Heart left ventricle (tissue), 16 donors: ENCODE measurements around the gene TIAL1. TPM values are rescaled to one million over a fixed set of nuclear protein-coding genes. Genes with fewer than 3 reads are reported as not detected.

ENCODE experiments used
- ATAC-seq, 4 donors: fragments of 200-7000 bp; cut with Tn5 transposase; one replicate each; pipeline ENCODE4 v1.9.1; 2020 to 2022; ENCODE audit warnings: moderate library complexity in 4 of 4, mild to moderate bottlenecking in 3 of 4, moderate number of reproducible peaks in 1 of 4
- DNase-seq, 5 donors: peaks; one replicate each; pipeline ENCODE4 v3.0.0-alpha.2; 2020
- H3K27ac ChIP-seq, 12 donors: fragments of 200-600 bp; sonication (generic) in 4 of 12; one replicate each; pipeline versions ENCODE4 v1.5.0 to v1.8.0; 2016 to 2022; ENCODE audit warnings: mild to moderate bottlenecking in 2 of 12
- H3K27me3 ChIP-seq, 9 donors: fragments of 200-600 bp; sonication (generic) in 2 of 9; one replicate each; pipeline versions ENCODE4 v1.5.1 to v1.8.0; 2016 to 2022; ENCODE audit warnings: mild to moderate bottlenecking in 3 of 9
- H3K36me3 ChIP-seq, 9 donors: fragments of 200-600 bp; sonication (generic) in 2 of 9; one replicate each; pipeline versions ENCODE4 v1.5.0 to v1.8.0; 2018 to 2022; ENCODE audit warnings: mild to moderate bottlenecking in 2 of 9
- H3K4me1 ChIP-seq, 12 donors: fragments of 200-600 bp; sonication (generic) in 4 of 12; one replicate each; pipeline versions ENCODE4 v1.5.0 to v1.8.0; 2016 to 2022; ENCODE audit warnings: mild to moderate bottlenecking in 3 of 12
- H3K4me3 ChIP-seq, 12 donors: fragments of 200-600 bp; sonication (generic) in 4 of 12; one replicate each; pipeline versions ENCODE4 v1.5.0 to v1.8.0; 2017 to 2022; ENCODE audit warnings: mild to moderate bottlenecking in 9 of 12, moderate library complexity in 4 of 12
- H3K9me3 ChIP-seq, 12 donors: fragments of 200-600 bp; sonication (generic) in 4 of 12; one replicate each; pipeline versions ENCODE4 v1.5.0 to v1.8.0; 2016 to 2022; ENCODE audit warnings: mild to moderate bottlenecking in 1 of 12
- POLR2A ChIP-seq, 2 donors: fragments of 450-650 bp; IDR thresholded peaks; one replicate each; pipeline ENCODE4 v1.6.1; 2017; ENCODE audit warnings: antibody characterized with exemption in 2 of 2, mild to moderate bottlenecking in 2 of 2, moderate library complexity in 2 of 2
- WGBS, 4 donors: extraction: QIAGEN DNeasy Blood & Tissue Kit in 2 of 4; methylation state at CpG; one replicate each; pipeline versions ENCODE4 v1.1.5 to v1.1.7; 2013 to 2018; 5-methylcytosine and 5-hydroxymethylcytosine counted together
- intact Hi-C, 10 donors: fragments of 100-400 bp; cut with DNase I; formaldehyde crosslinking; loops; one replicate each; pipeline versions ENCODE4 v1.11.1 to v1.14.2; 2022
- polyA plus RNA-seq, 2 donors: library from polyadenylated mRNA; stranded (reverse); fragments of 200-250 nt; gene quantifications; one replicate each; pipeline ENCODE4 v1.2.3, GENCODE V29; 2013
- total RNA-seq, 9 donors: library from RNA; depleted of rRNA in 2 of 9; stranded (reverse); fragments of >200 nt in 2 of 9; fragmentation: NEBNext Ultra II Directional in 3 of 9; extraction: Animal tissue kit (Norgen Biotek cat#: 25700) in 3 of 9; gene quantifications; one replicate each; pipeline versions ENCODE4 v1.1.0 to v1.2.4, GENCODE V29; 2016 to 2023
- TF ChIP-seq, protein P1 (sequence below), 12 donors: fragments of 200-600 bp; sonication (generic) in 4 of 12; IDR thresholded peaks; one replicate each; pipeline versions ENCODE4 v1.5.0 to v1.8.0; 2018 to 2022; ENCODE audit warnings: antibody characterized with exemption in 12 of 12, mild to moderate bottlenecking in 5 of 12
- donor health status: ischemic (EF 13 %, LVEDD 7.1; RV severe dilation, severe dysfunction).
- donor health status: healthy with polysubstance abuse.
- donor health status: DM: no; HTN: yes; CAD: no.
- donor health status: DM: no; HTN: no; CAD: no.
- donor health status: ischemic (EF 25% LVEDD 6.9; RV normal size, moderate dysfunction).
- donor health status: ischemic (EF 25% LVEDD 5.7; RV mildly dilated, moderate dysfunction).
- donor health status: healthy.
- donor health status: DM: yes; HTN: yes; CAD: no.
- donor health status: ischemic (EF 35%, LVEDD 5.7; RV mildly dilated, moderate dysfunction).
- donor health status: nonischemic (EF 11% LVEDD 7.7; RV severe dilation, severe dysfunction).
- donor health status: DM: yes; HTN: yes; CAD: no.
- donor health status: PGD.
- donor health status: ischemic (EF 29% LVEDD 5.4; RV normal size, mild dysfunction).
- donor health status: nonischemic (EF 23%, LVEDD 6.1; RV moderate dilation, normal function).

TIAL1 gene
- total and polyA plus RNA-seq, 11 donors: 24.8 to 86.3 (median 65.2) TPM

DNA sequence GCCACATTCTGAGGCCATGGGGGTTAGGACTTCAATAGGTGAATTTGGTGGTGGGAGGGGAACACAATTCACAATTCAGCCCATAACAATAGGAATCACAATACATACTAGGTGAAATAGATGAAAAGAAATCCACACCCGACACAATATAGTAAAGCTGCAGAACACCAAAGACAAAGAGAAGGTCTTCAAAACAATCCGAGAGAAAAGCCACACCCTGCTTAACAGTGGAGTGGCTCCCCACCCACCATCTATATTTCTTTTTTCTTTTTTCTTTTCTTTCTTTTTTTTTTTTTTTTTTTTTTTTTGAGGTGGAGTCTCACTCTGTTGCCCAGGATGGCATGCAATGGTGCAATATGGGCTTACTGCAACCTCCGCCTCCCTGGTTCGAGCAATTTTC, 14.7 kb upstream of the TIAL1 start:
- no peak for DNase-seq

DNA sequence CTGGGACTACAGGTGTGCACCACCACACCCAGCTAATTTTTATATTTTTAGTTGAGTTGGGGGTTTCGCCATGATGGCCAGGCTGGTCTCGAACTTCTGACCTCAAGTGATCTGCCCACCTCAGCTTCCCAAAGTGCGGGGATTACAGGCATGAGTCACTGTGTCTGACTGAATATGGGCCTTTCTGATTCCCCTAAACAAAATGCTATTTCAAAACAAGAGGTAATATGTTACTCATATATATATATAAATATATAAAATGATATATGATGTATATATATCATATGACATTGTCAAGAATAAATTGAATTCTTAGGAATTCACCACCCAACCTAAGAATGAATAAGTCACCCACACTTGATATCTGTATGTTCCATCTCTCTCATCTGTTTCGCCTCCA, 12.8 kb upstream of the TIAL1 start:
- Histone ChIP-seq H3K9me3 (no peaks in the 10 kb centered on the region), H3K27ac (no peak overlapping the region), H3K27me3 (no peaks in the 10 kb centered on the region), H3K36me3 (no peaks in the 10 kb centered on the region), H3K4me3 (no peak overlapping the region), H3K4me1 (peaks cover 0 to 3% (median 0%) of the 10 kb centered on the region in 12 donors)
- ATAC-seq (no peak), DNase-seq (no peak)
- WGBS, 4 donors: 95 to 97% (median 96%) methylated on average over 4 of the region's 4 CpGs
- intact Hi-C loops: loop anchor here in 7 of 10 donors (2.0 to 10.0 kb wide), 8 partner anchors 38 to 255 kb away; partner anchors contain the start of genes BAG3 (in 1 of the 7) and INPP5F (in 1 of the 7)
- TF ChIP-seq, protein P1, sequence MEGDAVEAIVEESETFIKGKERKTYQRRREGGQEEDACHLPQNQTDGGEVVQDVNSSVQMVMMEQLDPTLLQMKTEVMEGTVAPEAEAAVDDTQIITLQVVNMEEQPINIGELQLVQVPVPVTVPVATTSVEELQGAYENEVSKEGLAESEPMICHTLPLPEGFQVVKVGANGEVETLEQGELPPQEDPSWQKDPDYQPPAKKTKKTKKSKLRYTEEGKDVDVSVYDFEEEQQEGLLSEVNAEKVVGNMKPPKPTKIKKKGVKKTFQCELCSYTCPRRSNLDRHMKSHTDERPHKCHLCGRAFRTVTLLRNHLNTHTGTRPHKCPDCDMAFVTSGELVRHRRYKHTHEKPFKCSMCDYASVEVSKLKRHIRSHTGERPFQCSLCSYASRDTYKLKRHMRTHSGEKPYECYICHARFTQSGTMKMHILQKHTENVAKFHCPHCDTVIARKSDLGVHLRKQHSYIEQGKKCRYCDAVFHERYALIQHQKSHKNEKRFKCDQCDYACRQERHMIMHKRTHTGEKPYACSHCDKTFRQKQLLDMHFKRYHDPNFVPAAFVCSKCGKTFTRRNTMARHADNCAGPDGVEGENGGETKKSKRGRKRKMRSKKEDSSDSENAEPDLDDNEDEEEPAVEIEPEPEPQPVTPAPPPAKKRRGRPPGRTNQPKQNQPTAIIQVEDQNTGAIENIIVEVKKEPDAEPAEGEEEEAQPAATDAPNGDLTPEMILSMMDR (IDR thresholded peaks at IDR 0.05): no peak
- no peak for TF ChIP-seq POLR2A (IDR thresholded peaks at IDR 0.05)

More for the DNA sequence above, 14.7 kb upstream of the TIAL1 start:
- Histone ChIP-seq H3K4me3 (no peak overlapping the region), H3K27me3 (no peaks in the 10 kb centered on the region), H3K4me1 (peaks cover 0 to 3% (median 0%) of the 10 kb centered on the region in 12 donors), H3K27ac (no peak overlapping the region), H3K9me3 (no peaks in the 10 kb centered on the region), H3K36me3 (no peaks in the 10 kb centered on the region)
- TF ChIP-seq, protein P1 (IDR thresholded peaks at IDR 0.05): no peak
- no peak for TF ChIP-seq POLR2A (IDR thresholded peaks at IDR 0.05)
- 69 to 72% (median 70%) methylated on average over 4 of the region's 4 CpGs for WGBS, 4 donors
- intact Hi-C loops: loop anchor here in 3 of 10 donors (5.0 to 10.0 kb wide), 2 partner anchors 243 to 246 kb away; no protein-coding TSS in a partner anchor
- ATAC-seq: no peak

DNA sequence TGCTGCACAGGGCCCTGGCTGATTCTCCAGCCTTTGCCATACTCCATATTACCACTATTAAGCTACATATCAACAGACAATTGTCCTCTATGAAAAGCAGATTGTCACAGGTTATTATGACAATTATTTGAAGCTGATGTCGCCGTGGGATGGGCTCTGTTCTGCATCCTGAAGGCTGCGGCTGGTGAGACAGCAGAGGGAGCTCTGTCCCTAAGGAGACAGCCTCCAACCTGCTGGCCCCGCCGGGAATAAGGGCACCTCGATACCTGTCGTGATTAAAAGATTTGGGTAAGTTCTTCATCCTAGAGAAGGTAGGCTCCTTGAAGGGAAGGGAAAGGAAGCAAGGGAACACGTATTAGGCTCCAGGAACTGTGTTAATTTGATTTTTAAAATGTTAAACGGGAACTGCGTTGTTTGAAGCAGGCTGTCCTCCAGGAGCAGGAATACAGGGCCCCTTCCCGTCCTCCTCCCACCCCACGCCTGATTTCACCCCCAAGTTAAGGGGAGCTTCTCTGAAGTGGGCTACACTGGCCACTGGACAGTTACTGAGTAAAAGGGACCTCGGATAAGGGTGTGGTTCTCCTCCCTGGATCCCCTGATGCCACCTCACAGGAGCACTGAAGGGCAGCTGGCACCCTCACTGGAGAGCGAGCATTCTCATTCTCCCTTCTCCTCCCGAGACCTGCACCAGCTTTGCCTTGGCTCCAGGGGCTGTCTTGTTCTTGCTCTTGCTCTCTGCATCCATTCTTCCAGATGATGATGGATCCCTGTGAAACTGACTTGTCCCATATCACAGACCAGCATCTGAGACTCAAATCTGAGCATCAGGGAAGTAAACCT, 11.8 kb upstream of the TIAL1 start:
- no peaks in the 10 kb centered on the region for H3K9me3 ChIP-seq
- H3K27ac ChIP-seq: no peak overlapping the region
- TF ChIP-seq, protein P1 (IDR thresholded peaks at IDR 0.05): peak; percentile 37 to 76 (median 63)
- no peak for TF ChIP-seq POLR2A (IDR thresholded peaks at IDR 0.05)
- ATAC-seq (peak; percentile 77 to 94 (median 86)), DNase-seq (peak; percentile 27 to 74 (median 46))
- H3K4me1 ChIP-seq: peaks cover 0 to 3% (median 0%) of the 10 kb centered on the region in 12 donors
- WGBS, 4 donors: 16 to 24% (median 20%) methylated on average over 15 of the region's 15 CpGs
- intact Hi-C loops: loop anchor here in 8 of 10 donors (1.0 to 10.0 kb wide), 9 partner anchors 39 to 256 kb away; partner anchors contain the start of genes BAG3 (in 1 of the 8) and INPP5F (in 1 of the 8)
- no peaks in the 10 kb centered on the region for H3K36me3 ChIP-seq
- no peaks in the 10 kb centered on the region for H3K27me3 ChIP-seq
- H3K4me3 ChIP-seq: peak overlapping the region in 2 of 12 donors; percentile 14 to 16

DNA sequence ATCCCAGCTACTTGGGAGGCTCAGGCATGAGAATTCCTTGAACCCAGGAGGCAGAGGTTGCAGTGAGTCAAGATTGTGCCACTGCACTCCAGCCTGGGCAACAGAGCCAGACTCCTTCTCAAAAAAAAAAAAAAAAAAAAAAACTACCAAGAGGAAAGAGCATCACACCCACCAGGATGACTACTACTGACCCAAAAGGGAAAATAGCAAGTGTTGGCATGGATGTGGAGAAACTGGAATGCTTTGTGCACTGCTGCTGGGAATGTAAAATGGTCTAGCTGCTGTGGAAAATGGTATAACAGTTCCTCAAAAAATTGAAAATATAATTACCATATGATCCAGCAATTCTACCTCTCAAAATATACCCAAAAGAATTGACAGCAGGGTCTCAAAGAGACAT, 7.7 kb upstream of the TIAL1 start:
- DNase-seq (no peak), ATAC-seq (no peak)
- Histone ChIP-seq H3K4me1 (peaks cover 0 to 3% (median 0%) of the 10 kb centered on the region in 12 donors), H3K27ac (no peak overlapping the region), H3K4me3 (no peak overlapping the region), H3K9me3 (no peaks in the 10 kb centered on the region), H3K36me3 (no peaks in the 10 kb centered on the region), H3K27me3 (no peaks in the 10 kb centered on the region)
- intact Hi-C loops: loop anchor here in 6 of 10 donors (5.0 to 10.0 kb wide), 5 partner anchors 80 to 407 kb away; partner anchors contain the start of gene INPP5F (in 1 of the 6)
- TF ChIP-seq, protein P1 (IDR thresholded peaks at IDR 0.05): no peak
- TF ChIP-seq POLR2A (IDR thresholded peaks at IDR 0.05): no peak
